Activated T-helper 1 cell treated with anti-CD3 and anti-CD28 coated beads, Interleukin-12 subunit alpha, Interleukin-12 subunit beta, Interleukin-2, Interleukin-4 antibody, amounts not matched to agents 30 ng/mL and 10 ng/mL and 1 ng/mL, durations not matched to agents 14 hours and 24 hours and 36 hours (primary cell): ENCODE results near the gene EDN1. TPM values are rescaled to one million over a fixed set of nuclear protein-coding genes. Genes with fewer than 3 reads are reported as not detected.

Experiments used
- DNase-seq: peaks from one replicate; pipeline ENCODE4 v3.0.0; 2021; ENCODE audit warnings: low spot score
- H3K27ac Mint-ChIP-seq: one replicate; pipeline ENCODE4 v1.8.0; 2021; ENCODE audit warnings: mild to moderate bottlenecking, mixed read lengths
- H3K27me3 Mint-ChIP-seq: one replicate; pipeline ENCODE4 v1.8.0; 2022; ENCODE audit warnings: mild to moderate bottlenecking, moderate library complexity, mixed read lengths; ENCODE audit not compliant: insufficient read depth
- H3K36me3 Mint-ChIP-seq: one replicate; pipeline ENCODE4 v1.8.0; 2021; ENCODE audit warnings: low read depth, mixed read lengths
- H3K4me1 Mint-ChIP-seq: one replicate; pipeline ENCODE4 v1.8.0; 2021; ENCODE audit warnings: low read depth, mixed read lengths
- H3K4me3 Mint-ChIP-seq: one replicate; pipeline ENCODE4 v1.8.0; 2021; ENCODE audit warnings: mild to moderate bottlenecking, moderate library complexity, mixed read lengths
- H3K9me3 Mint-ChIP-seq: one replicate; pipeline ENCODE4 v1.8.0; 2021; ENCODE audit warnings: mixed read lengths
- intact Hi-C: fragments of 100-400 bp; cut with micrococcal nuclease; formaldehyde crosslinking; loops from one replicate; pipeline ENCODE4 v1.15.1; 2024
- total RNA-seq: library from RNA; stranded (reverse); gene quantifications from 2 replicates; pipeline ENCODE4 v1.2.3, GENCODE V29; 2022

Gene EDN1
- total RNA-seq, 1 donor from 2014 or later: 0.36 TPM

DNA sequence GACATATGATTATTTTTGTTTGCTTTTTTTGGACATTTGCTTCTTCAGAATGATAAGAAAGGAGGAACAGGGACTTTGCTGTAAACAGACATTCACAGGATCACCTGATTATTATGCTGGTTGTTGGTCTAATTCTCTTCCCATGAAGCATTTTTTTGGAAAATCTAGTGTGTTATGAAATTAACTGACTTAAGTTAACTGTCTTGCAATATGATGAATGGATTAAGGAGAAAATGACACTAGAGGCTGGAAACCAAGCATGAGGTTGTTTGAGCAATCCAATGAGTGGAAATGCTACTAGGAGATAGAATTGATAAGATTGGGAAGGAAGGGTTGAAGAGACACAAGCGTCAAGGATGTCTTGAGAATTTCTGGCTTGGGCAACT, 13.2 kb upstream of the EDN1 start:
- no peak for DNase-seq
- Mint-ChIP-seq H3K4me1 (peaks cover 10% of the 10 kb centered on the region), H3K27me3 (peaks cover 4% of the 10 kb centered on the region), H3K27ac (no peak overlapping the region), H3K4me3 (no peak overlapping the region), H3K36me3 (peaks cover 1% of the 10 kb centered on the region), H3K9me3 (peaks cover 8% of the 10 kb centered on the region)
- intact Hi-C loops: no loop called here

DNA sequence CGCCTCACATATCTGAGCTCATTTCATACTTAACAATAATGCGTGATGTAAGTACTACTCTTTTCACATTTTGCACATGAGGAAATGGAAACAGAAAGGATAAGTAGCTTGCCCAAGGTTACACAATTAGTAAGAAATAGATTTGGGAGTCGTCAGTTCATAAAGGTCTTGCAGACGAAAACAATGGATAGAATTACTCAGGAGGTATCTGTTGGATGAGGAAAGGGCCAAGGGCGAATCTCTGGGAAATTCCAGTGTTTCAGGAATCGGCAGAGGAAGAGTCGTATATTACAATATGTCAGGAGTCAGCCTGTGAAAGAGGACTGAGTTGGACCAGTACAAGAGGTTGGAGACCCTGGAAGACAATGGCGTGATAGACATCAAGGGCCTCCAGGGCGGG, 12.8 kb upstream of the EDN1 start:
- Mint-ChIP-seq H3K4me3 (no peak overlapping the region), H3K27me3 (peaks cover 6% of the 10 kb centered on the region), H3K36me3 (no peaks in the 10 kb centered on the region), H3K4me1 (peaks cover 10% of the 10 kb centered on the region), H3K27ac (no peak overlapping the region), H3K9me3 (peaks cover 4% of the 10 kb centered on the region)
- intact Hi-C loops: no loop called here
- no peak for DNase-seq

DNA sequence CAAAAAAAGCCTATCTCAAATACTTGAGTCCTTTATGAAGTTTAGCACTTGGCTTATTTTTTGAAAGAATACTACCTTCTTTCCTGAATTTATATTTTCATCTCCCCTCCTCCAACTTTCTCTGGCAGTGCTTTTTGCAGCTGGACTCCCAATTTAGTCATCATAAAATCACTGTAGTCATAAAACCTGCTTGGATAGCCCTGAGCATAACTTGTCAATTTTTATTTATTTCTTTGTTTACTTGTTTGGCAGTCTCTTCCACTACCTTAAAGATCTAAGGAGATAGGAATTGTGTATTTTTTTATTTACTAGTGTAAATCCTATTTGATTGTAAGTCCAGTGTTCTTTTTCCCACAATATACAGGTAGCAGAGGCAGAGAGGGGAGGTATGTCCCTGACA, 11.2 kb upstream of the EDN1 start:
- peaks cover 10% of the 10 kb centered on the region for H3K4me1 Mint-ChIP-seq
- peaks cover 1% of the 10 kb centered on the region for H3K36me3 Mint-ChIP-seq
- DNase-seq: no peak
- H3K27ac Mint-ChIP-seq: no peak overlapping the region
- no peak overlapping the region for H3K4me3 Mint-ChIP-seq
- intact Hi-C loops: no loop called here
- peaks cover 10% of the 10 kb centered on the region for H3K27me3 Mint-ChIP-seq
- no peaks in the 10 kb centered on the region for H3K9me3 Mint-ChIP-seq

DNA sequence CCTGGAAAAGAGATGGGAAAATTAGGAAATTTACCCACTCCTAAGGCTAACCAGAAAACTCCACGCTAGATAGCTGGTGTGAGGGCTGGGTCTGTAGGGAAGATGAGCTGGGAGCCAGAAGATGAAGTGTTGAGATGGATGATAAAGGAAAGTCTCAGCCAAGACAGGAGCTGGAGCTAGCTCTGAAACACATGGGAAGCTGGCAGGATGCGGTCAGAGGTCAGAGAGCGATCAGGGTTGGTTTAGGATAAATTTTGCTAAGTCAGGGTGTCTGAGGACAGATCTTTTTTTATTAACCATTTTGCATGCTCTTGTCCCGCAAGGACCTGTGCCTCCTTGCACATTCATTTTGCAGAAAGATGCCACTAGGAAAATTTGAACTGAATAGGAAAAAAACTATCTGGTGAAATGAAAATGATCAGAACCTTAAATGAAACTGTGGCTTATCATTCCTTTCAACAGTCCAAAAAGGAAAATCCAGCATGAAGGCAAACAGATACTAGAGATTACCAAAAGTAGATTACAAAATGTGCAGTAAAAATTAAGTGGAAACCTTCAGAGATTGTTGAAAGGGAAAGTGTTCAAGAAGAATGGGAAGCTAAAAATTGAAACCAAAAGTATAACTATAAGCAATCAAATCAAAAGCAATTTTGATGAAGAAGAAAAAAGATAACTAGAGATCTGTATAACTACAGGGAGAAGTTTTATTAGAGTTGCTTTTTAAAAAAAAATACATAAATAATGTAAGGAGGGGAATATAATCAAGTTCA, 10.7 kb upstream of the EDN1 start:
- no peak for DNase-seq
- H3K27me3 Mint-ChIP-seq: peaks cover 10% of the 10 kb centered on the region
- H3K4me1 Mint-ChIP-seq: peaks cover 10% of the 10 kb centered on the region
- H3K27ac Mint-ChIP-seq: no peak overlapping the region
- H3K9me3 Mint-ChIP-seq: no peaks in the 10 kb centered on the region
- peaks cover 1% of the 10 kb centered on the region for H3K36me3 Mint-ChIP-seq
- no peak overlapping the region for H3K4me3 Mint-ChIP-seq
- intact Hi-C loops: no loop called here

DNA sequence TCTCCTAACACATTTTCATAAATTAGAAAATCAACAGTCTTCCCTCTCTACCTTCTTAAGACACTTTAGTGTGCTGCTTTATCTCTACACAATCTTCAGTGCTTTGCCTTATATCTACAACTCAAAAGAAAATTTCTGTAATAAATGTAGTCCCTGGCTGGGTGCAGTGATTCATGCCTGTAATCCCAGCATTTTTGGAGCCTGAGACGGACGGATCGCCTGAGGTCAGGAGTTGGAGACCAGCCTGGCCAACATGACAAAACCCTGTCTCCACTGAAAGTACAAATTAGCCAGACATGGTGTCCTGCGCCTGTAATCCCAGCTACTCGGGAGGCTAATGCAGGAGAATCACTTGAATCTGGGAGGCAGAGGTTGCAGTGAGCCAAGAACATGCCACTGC, 9.7 kb upstream of the EDN1 start:
- no peaks in the 10 kb centered on the region for H3K9me3 Mint-ChIP-seq
- H3K4me1 Mint-ChIP-seq: peaks cover 10% of the 10 kb centered on the region
- intact Hi-C loops: no loop called here
- no peak overlapping the region for H3K27ac Mint-ChIP-seq
- H3K27me3 Mint-ChIP-seq: peaks cover 10% of the 10 kb centered on the region
- peaks cover 1% of the 10 kb centered on the region for H3K36me3 Mint-ChIP-seq
- no peak for DNase-seq
- H3K4me3 Mint-ChIP-seq: no peak overlapping the region

DNA sequence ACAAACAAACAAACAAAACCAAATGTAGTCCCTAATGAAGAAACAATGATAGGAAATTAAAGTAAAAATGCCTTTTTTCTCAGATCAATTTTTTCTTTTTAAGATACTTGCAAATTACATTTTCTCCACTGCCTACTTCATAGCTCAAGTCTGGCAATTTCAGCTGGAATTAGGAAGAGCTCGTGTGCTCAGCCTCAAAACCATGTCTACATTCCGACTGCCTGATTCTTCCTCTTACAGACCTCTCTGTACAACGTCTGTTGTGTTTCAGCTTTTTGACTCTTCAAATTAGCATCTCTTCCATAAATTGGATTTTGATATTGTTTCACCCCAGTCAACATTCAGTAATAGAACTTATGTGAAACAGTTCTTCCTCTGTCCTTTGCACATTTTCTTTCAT, 9.3 kb upstream of the EDN1 start:
- Mint-ChIP-seq H3K4me1 (peaks cover 10% of the 10 kb centered on the region), H3K9me3 (no peaks in the 10 kb centered on the region), H3K36me3 (peaks cover 1% of the 10 kb centered on the region), H3K4me3 (no peak overlapping the region), H3K27me3 (peaks cover 10% of the 10 kb centered on the region), H3K27ac (no peak overlapping the region)
- intact Hi-C loops: no loop called here
- no peak for DNase-seq

DNA sequence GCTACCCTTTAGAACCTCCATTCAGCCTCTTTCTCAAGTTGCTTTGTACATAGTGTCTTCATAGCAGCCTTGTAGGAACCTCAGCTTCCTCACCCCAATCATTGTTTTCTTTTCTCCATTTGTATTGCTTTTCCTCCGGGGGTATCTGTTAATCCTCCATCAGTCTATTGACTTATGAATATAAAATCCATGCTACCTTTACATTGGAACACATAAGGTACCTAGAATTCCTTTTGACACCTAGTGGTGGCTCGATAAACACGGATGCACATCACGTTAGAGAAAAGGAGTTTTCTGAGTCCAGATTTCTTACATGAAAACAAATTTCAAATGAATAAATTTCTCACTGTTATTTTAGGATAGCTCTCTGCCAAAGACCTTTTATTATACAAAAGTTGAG, 6.3 kb upstream of the EDN1 start:
- H3K27me3 Mint-ChIP-seq: peaks cover 10% of the 10 kb centered on the region
- DNase-seq: no peak
- no peaks in the 10 kb centered on the region for H3K9me3 Mint-ChIP-seq
- H3K4me1 Mint-ChIP-seq: peaks cover 10% of the 10 kb centered on the region
- intact Hi-C loops: no loop called here
- no peak overlapping the region for H3K27ac Mint-ChIP-seq
- peaks cover 1% of the 10 kb centered on the region for H3K36me3 Mint-ChIP-seq
- H3K4me3 Mint-ChIP-seq: no peak overlapping the region

DNA sequence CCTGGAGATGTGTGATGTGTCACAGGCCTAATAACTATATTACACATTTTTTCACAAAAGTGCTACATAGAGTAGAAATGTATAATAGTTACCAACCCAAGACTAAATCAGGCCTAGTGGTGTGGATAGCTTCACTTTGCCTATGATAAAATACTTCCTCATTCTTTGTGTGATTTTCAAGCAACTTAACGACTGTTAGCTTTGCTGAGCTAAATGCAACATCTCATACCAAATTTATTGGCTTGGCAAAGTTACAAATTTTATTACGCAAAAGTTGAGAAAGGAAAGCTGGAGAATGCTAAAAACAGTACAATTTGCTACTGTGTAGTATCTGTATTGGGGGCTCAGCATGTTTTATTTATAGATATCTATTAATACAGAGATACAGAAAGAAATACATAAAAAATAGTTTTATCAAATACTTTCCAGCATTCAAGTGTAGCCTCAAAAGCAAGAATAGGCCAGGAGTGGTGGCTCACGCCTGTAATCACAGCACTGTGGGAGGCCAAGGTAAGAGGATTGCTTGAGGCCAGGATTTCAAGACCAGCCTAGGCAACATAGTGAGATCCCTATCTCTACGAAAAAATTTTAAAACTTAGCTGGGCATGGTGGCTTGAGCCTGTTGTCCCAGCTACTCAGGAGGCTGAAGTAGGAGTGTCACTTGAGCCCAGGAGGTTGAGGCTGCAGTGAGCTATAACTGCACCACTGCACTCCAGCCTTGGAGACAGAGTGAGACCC, 3.6 kb upstream of the EDN1 start:
- peaks cover 23% of the 10 kb centered on the region for H3K27me3 Mint-ChIP-seq
- peaks cover 18% of the 10 kb centered on the region for H3K4me1 Mint-ChIP-seq
- intact Hi-C loops: no loop called here
- H3K36me3 Mint-ChIP-seq: peaks cover 1% of the 10 kb centered on the region
- no peaks in the 10 kb centered on the region for H3K9me3 Mint-ChIP-seq
- H3K4me3 Mint-ChIP-seq: no peak overlapping the region
- no peak overlapping the region for H3K27ac Mint-ChIP-seq
- no peak for DNase-seq

DNA sequence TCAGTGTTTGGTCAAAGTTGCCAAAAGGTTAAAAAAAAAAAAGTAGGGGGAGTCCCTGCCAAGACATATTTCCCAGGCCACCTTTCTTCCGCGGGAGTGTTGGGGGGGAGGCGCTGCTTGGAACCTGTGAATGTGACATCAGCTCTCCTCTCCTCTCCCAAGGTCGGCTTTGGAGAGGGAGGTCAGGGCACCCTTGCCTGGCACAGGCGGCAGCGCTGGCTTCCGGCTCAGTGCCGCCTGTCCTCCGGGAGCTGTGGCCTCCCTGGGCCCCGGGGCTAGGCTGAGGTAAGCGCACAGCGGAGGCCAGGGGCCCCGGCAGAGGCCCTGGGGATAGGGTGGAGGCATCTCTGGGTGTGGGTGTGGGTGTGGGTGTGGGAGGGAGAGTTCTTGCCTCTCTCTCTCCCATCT, 1.9 kb upstream of the EDN1 start:
- Mint-ChIP-seq H3K4me3 (no peak overlapping the region), H3K27me3 (peaks cover 30% of the 10 kb centered on the region), H3K4me1 (peaks cover 18% of the 10 kb centered on the region), H3K36me3 (no peaks in the 10 kb centered on the region), H3K9me3 (no peaks in the 10 kb centered on the region), H3K27ac (no peak overlapping the region)
- intact Hi-C loops: loop anchor here (2.0 kb wide), 4 partner anchors 47 to 319 kb away; partner anchors contain the start of gene HIVEP1
- DNase-seq: no peak

DNA sequence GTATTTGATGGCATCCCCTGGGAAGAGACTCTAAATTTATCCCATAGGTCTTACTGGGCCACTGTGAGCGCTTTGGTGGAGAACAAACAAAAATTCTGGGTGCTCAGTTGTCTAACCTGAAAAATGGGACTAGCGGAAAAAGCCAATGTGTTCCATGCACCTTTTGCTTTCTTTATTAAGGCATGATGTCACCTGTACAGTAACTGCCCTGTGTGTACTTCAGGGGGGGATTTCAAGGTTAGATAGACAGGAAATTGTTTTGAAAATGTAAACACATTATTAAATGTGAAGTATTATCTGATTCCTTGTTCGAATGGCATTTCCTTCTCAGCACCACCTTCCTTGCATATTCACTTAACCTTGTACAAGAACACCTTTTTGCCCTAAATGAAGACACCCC, 1.2 kb upstream of the EDN1 start:
- Mint-ChIP-seq H3K4me1 (peaks cover 18% of the 10 kb centered on the region), H3K27ac (no peak overlapping the region), H3K27me3 (peaks cover 30% of the 10 kb centered on the region), H3K36me3 (no peaks in the 10 kb centered on the region), H3K9me3 (no peaks in the 10 kb centered on the region), H3K4me3 (no peak overlapping the region)
- intact Hi-C loops: loop anchor here (1.0 to 2.0 kb wide), 8 partner anchors 48 to 704 kb away; partner anchors contain the start of gene HIVEP1
- DNase-seq: no peak

DNA sequence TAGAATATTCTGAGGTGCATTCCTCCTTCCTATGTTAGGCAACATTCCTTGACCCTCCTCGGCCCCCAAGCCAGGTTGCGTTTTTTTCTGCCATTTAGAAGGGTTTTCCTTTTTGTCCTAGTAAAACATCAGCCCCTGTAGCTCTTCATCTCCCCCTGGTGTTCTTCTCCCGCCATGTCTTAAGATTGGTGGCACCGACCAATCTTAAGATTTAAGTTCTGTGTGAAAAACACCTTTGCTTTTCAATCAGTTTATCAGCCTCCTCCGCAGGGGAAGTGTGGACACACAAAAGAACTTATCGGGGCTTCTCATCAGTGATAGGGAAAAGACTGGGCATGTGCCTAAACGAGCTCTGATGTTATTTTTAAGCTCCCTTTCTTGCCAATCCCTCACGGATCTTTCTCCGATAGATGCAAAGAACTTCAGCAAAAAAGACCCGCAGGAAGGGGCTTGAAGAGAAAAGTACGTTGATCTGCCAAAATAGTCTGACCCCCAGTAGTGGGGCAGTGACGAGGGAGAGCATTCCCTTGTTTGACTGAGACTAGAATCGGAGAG, 719 bp upstream of the EDN1 start:
- Mint-ChIP-seq H3K27me3 (peaks cover 33% of the 10 kb centered on the region), H3K9me3 (no peaks in the 10 kb centered on the region), H3K36me3 (no peaks in the 10 kb centered on the region), H3K4me3 (peak overlapping the region; percentile 81), H3K27ac (no peak overlapping the region), H3K4me1 (peaks cover 18% of the 10 kb centered on the region)
- peak; percentile 45 for DNase-seq
- intact Hi-C loops: loop anchor here (1.0 to 2.0 kb wide), 8 partner anchors 49 to 704 kb away; partner anchors contain the start of gene HIVEP1

DNA sequence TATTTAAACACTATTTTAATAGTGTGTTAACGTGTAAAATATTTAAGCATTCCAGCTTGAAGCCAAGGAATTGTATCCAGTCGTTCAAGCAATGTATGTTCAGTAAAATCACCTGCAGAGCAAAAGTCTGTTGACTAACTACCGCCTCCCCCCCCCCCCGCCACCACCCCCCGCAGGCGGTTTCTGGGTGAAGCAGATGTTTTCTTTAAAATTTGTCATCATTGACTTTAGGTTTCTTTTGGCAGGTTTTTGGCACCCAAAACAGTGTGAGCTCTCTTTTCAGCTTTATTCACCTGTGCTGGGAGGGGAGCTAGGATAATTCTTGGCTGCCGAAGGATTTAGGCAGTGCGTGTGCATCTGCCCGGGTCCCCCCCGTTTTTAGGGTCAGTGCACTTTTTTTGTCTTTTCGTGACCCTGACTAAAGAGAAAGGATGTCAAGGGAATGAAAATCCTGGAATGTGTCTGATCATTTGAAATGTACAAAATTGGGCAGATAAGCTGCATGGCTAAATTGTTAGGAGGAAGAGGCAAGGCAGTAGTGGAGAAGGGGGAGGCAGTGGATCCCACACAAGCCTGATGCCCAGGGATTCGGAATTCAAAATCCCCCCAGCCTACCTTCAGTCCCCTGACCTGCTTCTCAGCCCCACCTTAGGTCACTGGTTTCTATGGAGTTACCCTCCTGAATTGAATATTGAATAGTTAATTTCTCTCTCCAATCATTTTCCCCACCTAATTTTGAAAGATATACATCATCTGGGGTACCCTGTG, 1.1 kb downstream of the EDN1 start:
- Mint-ChIP-seq H3K27me3 (peaks cover 34% of the 10 kb centered on the region), H3K9me3 (no peaks in the 10 kb centered on the region), H3K4me3 (no peak overlapping the region), H3K27ac (no peak overlapping the region), H3K4me1 (peaks cover 18% of the 10 kb centered on the region), H3K36me3 (no peaks in the 10 kb centered on the region)
- intact Hi-C loops: no loop called here
- no peak for DNase-seq
